ENCODE results near the gene CCDC146. TPM values are rescaled to one million over a fixed set of nuclear protein-coding genes. Genes with fewer than 3 reads are reported as not detected.

CCDC146 gene
- total and polyA plus RNA-seq, 2 of the 8 experiments (the other 6 are each of a cell fraction or from before 2014, with no cell fraction given): 0.88 to 2.4 TPM

- Histone ChIP-seq H2BK20ac (ENCODE audit: low read length) (no peak overlapping the region), H3K56ac (replicated peaks; ENCODE audit: insufficient read length, low read depth, low read length) (no peak overlapping the region), H4K8ac (ENCODE audit: extremely low read depth, insufficient read depth, low read length) (peak overlapping the region; percentile 68), H2AK5ac (ENCODE audit: low read depth, low read length) (no peak overlapping the region), H3K4me1 (replicated peaks in 1 of 4; ENCODE audit: control insufficient read depth in 3 of 4, insufficient read depth in 4 of 4, low read length in 3 of 4) (peaks cover 0 to 10% (median 1%) of the 10 kb centered on the region in 4 experiments; a peak in 3 of 7 replicates), H2BK5ac (ENCODE audit: low read depth, low read length) (no peak overlapping the region), H2BK15ac (ENCODE audit: low read length) (no peak overlapping the region), H3K14ac (ENCODE audit: insufficient read length) (no peak overlapping the region), H3K9me3 (ENCODE audit: insufficient read depth in 2 of 2, low read depth in 1 of 2, low read length in 1 of 2) (no peaks in the 10 kb centered on the region), H4K20me1 (replicated peaks in 1 of 2; ENCODE audit: control insufficient read depth in 1 of 2, insufficient read depth in 2 of 2, low read length in 2 of 2) (no peaks in the 10 kb centered on the region), H3K18ac (ENCODE audit: extremely low read depth, low read length) (peak overlapping the region; percentile 32; the same call in 1 of the 2 replicates), H3K36me3 (ENCODE audit: control insufficient read depth in 2 of 4, insufficient read depth in 4 of 4, low read length in 3 of 4) (no peaks in the 10 kb centered on the region), H2BK120ac (replicated peaks; ENCODE audit: low read depth, low read length) (no peak overlapping the region), H4K91ac (replicated peaks; ENCODE audit: insufficient read length, low read length) (no peak overlapping the region), H3K27me3 (replicated peaks in 1 of 4; ENCODE audit: control insufficient read depth in 3 of 4, extremely low read depth in 1 of 4, insufficient read depth in 3 of 4, low read length in 3 of 4) (no peaks in the 10 kb centered on the region), H3K23me2 (ENCODE audit: low read depth, low read length) (no peaks in the 10 kb centered on the region), H3K79me1 (ENCODE audit: low read depth, low read length) (no peaks in the 10 kb centered on the region), H3K4ac (replicated peaks; ENCODE audit: insufficient read length, low read depth, low read length) (no peak overlapping the region), H3K9ac (replicated peaks in 1 of 4; ENCODE audit: extremely low read depth in 1 of 4, low read depth in 3 of 4, low read length in 3 of 4) (no peak overlapping the region), H3K4me3 (ENCODE audit: extremely low read depth in 1 of 4, insufficient read depth in 2 of 4, low read depth in 3 of 4, low read length in 4 of 4) (no peak overlapping the region), H3K23ac (ENCODE audit: insufficient read length) (no peak overlapping the region), H3K79me2 (ENCODE audit: control insufficient read depth in 1 of 2, insufficient read depth in 2 of 2, low read length in 2 of 2) (no peaks in the 10 kb centered on the region), H3K27ac (ENCODE audit: low read depth, low read length) (no peak overlapping the region), H3K4me2 (ENCODE audit: insufficient read depth in 1 of 2, low read depth in 2 of 2, low read length in 2 of 2) (no peak overlapping the region), H4K5ac (ENCODE audit: insufficient read length, low read depth, low read length) (no peak overlapping the region), H2BK12ac (ENCODE audit: low read depth, low read length) (no peak overlapping the region), H2AFZ (ENCODE audit: low read length) (peak overlapping the region; percentile 42)
- TF ChIP-seq SUZ12 (IDR thresholded peaks at IDR 0.05; ENCODE audit: low read length) (no peak), EZH2 (IDR thresholded peaks at IDR 0.05; ENCODE audit: low read depth, low read length, severe bottlenecking) (no peak)
- FAIRE-seq (no peak), DNase-seq (ENCODE audit: low read depth in 1 of 2, low spot score in 2 of 2) (no peak)
- WGBS, 2 experiments (ENCODE audit: extremely low coverage in 1 of 2, insufficient coverage in 1 of 2, insufficient read length in 1 of 2, insufficient replicate concordance in 2 of 2, low coverage in 1 of 2, low lambda C conversion rate in 2 of 2, missing lambda C conversion rate in 1 of 2): 89% methylated on average over 17 of the region's 17 CpGs; no CpG with 5 or more reads in 1 of the 2 experiments
- ChIA-PET POLR2A (ENCODE audit: partially characterized antibody) (interaction anchor here (1.0 kb wide), 1 partner anchor 14 kb away, joined by 3 read pairs; no protein-coding TSS in a partner anchor), CTCF (ENCODE audit: partially characterized antibody) (interaction anchor here (0.7 to 1.1 kb wide), 2 partner anchors 67 to 1976 kb away, joined by 3 to 4 read pairs; no protein-coding TSS in a partner anchor)
Observed at GRCh38 chr7:77306231-77307067, 184.0 kb downstream of the CCDC146 start.

Measured in H1 (cell line).